HepG2 (cell line): Measurements from ENCODE around the gene FKBP1A. TPM values are rescaled to one million over a fixed set of nuclear protein-coding genes. Genes with fewer than 3 reads are reported as not detected.

Experiments
- MED1 ChIP-seq: sonication (generic); formaldehyde crosslinking; IDR thresholded peaks from 2 replicates; pipeline ENCODE4 v1.4.0; 2020; ENCODE audit warnings: missing genetic modification reagents
- NONO ChIP-seq, 2 experiments: fragments of 450-650 bp in 1 of 2; sonication (generic) in 1 of 2; formaldehyde crosslinking in 1 of 2; IDR thresholded peaks in 1 of 2; conservative IDR thresholded peaks in 1 of 2; 2 replicates each; pipeline versions ENCODE4 v1.6.1 to v1.8.0; 2017 to 2022; ENCODE audit warnings: mild to moderate bottlenecking in 1 of 2, missing genetic modification reagents in 1 of 2, moderate library complexity in 1 of 2
- NR2F2 ChIP-seq: IDR thresholded peaks from 2 replicates; pipeline ENCODE4 v1.6.1; 2012; ENCODE audit warnings: low read depth, inconsistent platforms, borderline replicate concordance
- PCBP1 ChIP-seq: fragments of 200-400 bp; formaldehyde crosslinking; IDR thresholded peaks from 2 replicates; pipeline ENCODE4 v1.6.1; 2017; ENCODE audit warnings: mild to moderate bottlenecking, low read depth, low read length, borderline replicate concordance
- SMAD1 ChIP-seq: sonication (generic); formaldehyde crosslinking; IDR thresholded peaks from 2 replicates; pipeline ENCODE4 v1.4.0; 2020; ENCODE audit warnings: missing genetic modification reagents, low read depth, mild to moderate bottlenecking, borderline replicate concordance
- SP2 ChIP-seq: sonication (generic); formaldehyde crosslinking; IDR thresholded peaks from 2 replicates; pipeline ENCODE4 v1.5.1; 2020; ENCODE audit warnings: mild to moderate bottlenecking, missing genetic modification reagents
- TCF7 ChIP-seq: sonication (generic); IDR thresholded peaks from 2 replicates; pipeline ENCODE4 v1.6.1; 2016; ENCODE audit warnings: antibody characterized with exemption, low read depth
- ZNF12 ChIP-seq: sonication (generic); formaldehyde crosslinking; IDR thresholded peaks from 2 replicates; pipeline ENCODE4 v1.5.0; 2020; ENCODE audit warnings: missing genetic modification reagents
- ZNF136 ChIP-seq: sonication (generic); formaldehyde crosslinking; IDR thresholded peaks from 2 replicates; pipeline ENCODE4 v1.8.1; 2022; ENCODE audit warnings: low read depth, mild to moderate bottlenecking, moderate library complexity, missing genetic modification reagents
- ZNF678 ChIP-seq: sonication (generic); formaldehyde crosslinking; IDR thresholded peaks from 2 replicates; pipeline ENCODE4 v1.4.0; 2020; ENCODE audit warnings: mild to moderate bottlenecking, missing genetic modification reagents
- ZNF709 ChIP-seq: sonication (generic); formaldehyde crosslinking; IDR thresholded peaks from 2 replicates; pipeline ENCODE4 v1.5.0; 2020; ENCODE audit warnings: mild to moderate bottlenecking, missing genetic modification reagents
- ZNF713 ChIP-seq: sonication (generic); formaldehyde crosslinking; IDR thresholded peaks from 2 replicates; pipeline ENCODE4 v1.4.0; 2020; ENCODE audit warnings: mild to moderate bottlenecking, missing genetic modification reagents
- ZSCAN29 ChIP-seq: sonication (generic); formaldehyde crosslinking; conservative IDR thresholded peaks from 2 replicates; pipeline ENCODE4 v1.4.0; 2020; ENCODE audit warnings: mild to moderate bottlenecking, missing genetic modification reagents
- polyA plus RNA-seq, 8 experiments: library from polyadenylated mRNA; depleted of rRNA in 3 of 8; stranded (reverse) in 7 of 8; unstranded in 1 of 8; fragments of >200 nt; fragmentation: Illumina TruSeq in 4 of 8; extraction: Trizol in 4 of 8; gene quantifications; 2 replicates each; pipeline versions ENCODE4 v1.2.1 to v1.2.3, GENCODE V29; 2011 to 2016; ENCODE audit warnings: low read depth in 4 of 8, missing spikeins in 1 of 8, mixed read lengths in 1 of 8; ENCODE audit not compliant: insufficient read depth in 1 of 8
- total RNA-seq, 5 experiments: library from RNA; depleted of rRNA; stranded (reverse); fragments of >200 nt; fragmentation: Illumina TruSeq; extraction: Trizol; gene quantifications; 2 replicates each; pipeline ENCODE4 v1.2.3, GENCODE V29; 2016; ENCODE audit warnings: low read depth in 1 of 5
- TF ChIP-seq, protein P1 (sequence below): sonication (generic); formaldehyde crosslinking; conservative IDR thresholded peaks from 2 replicates; pipeline ENCODE4 v1.8.0; 2022; ENCODE audit warnings: low read depth, missing genetic modification reagents
- TF ChIP-seq, protein P2 (sequence below): sonication (generic); formaldehyde crosslinking; conservative IDR thresholded peaks from 2 replicates; pipeline ENCODE4 v1.4.0; 2020; ENCODE audit warnings: mild to moderate bottlenecking, missing genetic modification reagents, moderate library complexity
- TF ChIP-seq, protein P3 (sequence below): IDR thresholded peaks from 2 replicates; pipeline ENCODE4 v1.6.1; 2012; ENCODE audit warnings: low read depth, low read length, improper control_type of control experiment
- TF ChIP-seq, protein P4 (sequence below): sonication (generic); formaldehyde crosslinking; IDR thresholded peaks from 2 replicates; pipeline ENCODE4 v1.4.0; 2020; ENCODE audit warnings: missing genetic modification reagents, borderline replicate concordance

The FKBP1A gene
- total and polyA plus RNA-seq, 2 of the 13 experiments (the other 11 are each of a cell fraction or from before 2014, with no cell fraction given): 119 to 468 TPM

DNA sequence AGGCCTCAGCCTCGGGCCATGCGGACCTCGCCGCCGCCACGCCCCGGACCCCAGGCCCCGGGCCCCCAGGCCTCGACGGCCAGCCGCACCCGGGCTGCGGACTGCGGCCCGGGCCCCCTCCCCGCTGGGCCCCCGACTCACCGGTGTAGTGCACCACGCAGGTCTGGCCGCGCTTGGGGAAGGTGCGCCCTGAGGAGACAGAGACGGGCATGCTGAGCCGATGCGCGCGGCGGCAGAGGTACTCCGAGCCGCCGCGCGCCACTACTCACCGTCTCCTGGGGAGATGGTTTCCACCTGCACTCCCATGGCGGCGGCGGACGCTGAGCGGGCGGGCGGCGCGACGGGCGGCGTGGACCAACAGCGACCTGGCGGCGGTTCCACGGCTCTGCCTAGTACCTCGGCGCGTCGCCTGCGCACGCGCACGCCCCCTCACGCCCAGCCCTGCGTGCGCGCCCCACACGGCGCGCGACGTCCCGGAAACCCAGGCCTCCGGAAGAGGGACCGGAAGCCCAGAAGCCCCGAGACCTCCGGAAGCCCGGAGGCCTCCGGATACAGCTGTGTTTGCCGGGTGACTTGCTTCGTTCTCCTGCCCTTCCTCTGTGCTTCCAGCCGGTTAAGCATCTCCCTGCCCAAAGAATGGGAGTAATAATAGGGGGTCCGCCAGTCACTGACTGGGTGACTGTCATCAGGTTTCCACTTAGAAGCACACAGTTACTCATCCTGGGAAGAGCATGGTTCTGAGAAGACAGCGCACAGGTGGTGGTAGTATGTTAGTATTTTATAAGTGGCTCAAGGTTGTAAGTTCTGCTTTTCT lies at the start of gene FKBP1A (continued):
- TF ChIP-seq TCF7 (no peak), ZNF12 (0 out of 2 replicates have a peak, but pooled peaks have one; percentile 12), ZNF709 (CRISPR knock-in tag) (no peak; the same call in 1 of the 2 replicates), NR2F2 (no peak), ZNF136 (CRISPR knock-in tag) (no peak), SMAD1 (no peak), ZNF678 (no peak), ZSCAN29 (peak; percentile 59; the same call in 1 of the 2 replicates), ZNF713 (CRISPR knock-in tag) (no peak), SP2 (CRISPR knock-in tag) (peak; percentile 68), MED1 (CRISPR knock-in tag) (peak; percentile 66), NONO (IDR thresholded peaks at IDR 0.05) (no peak), NONO (CRISPR knock-in tag; conservative IDR thresholded peaks at IDR 0.05) (peak; percentile 88), PCBP1 (no peak)
- TF ChIP-seq, protein P1, sequence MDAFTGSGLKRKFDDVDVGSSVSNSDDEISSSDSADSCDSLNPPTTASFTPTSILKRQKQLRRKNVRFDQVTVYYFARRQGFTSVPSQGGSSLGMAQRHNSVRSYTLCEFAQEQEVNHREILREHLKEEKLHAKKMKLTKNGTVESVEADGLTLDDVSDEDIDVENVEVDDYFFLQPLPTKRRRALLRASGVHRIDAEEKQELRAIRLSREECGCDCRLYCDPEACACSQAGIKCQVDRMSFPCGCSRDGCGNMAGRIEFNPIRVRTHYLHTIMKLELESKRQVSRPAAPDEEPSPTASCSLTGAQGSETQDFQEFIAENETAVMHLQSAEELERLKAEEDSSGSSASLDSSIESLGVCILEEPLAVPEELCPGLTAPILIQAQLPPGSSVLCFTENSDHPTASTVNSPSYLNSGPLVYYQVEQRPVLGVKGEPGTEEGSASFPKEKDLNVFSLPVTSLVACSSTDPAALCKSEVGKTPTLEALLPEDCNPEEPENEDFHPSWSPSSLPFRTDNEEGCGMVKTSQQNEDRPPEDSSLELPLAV: no peak
- TF ChIP-seq, protein P2, sequence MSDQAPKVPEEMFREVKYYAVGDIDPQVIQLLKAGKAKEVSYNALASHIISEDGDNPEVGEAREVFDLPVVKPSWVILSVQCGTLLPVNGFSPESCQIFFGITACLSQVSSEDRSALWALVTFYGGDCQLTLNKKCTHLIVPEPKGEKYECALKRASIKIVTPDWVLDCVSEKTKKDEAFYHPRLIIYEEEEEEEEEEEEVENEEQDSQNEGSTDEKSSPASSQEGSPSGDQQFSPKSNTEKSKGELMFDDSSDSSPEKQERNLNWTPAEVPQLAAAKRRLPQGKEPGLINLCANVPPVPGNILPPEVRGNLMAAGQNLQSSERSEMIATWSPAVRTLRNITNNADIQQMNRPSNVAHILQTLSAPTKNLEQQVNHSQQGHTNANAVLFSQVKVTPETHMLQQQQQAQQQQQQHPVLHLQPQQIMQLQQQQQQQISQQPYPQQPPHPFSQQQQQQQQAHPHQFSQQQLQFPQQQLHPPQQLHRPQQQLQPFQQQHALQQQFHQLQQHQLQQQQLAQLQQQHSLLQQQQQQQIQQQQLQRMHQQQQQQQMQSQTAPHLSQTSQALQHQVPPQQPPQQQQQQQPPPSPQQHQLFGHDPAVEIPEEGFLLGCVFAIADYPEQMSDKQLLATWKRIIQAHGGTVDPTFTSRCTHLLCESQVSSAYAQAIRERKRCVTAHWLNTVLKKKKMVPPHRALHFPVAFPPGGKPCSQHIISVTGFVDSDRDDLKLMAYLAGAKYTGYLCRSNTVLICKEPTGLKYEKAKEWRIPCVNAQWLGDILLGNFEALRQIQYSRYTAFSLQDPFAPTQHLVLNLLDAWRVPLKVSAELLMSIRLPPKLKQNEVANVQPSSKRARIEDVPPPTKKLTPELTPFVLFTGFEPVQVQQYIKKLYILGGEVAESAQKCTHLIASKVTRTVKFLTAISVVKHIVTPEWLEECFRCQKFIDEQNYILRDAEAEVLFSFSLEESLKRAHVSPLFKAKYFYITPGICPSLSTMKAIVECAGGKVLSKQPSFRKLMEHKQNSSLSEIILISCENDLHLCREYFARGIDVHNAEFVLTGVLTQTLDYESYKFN (CRISPR knock-in tag): peak; percentile 76
- TF ChIP-seq, protein P3, sequence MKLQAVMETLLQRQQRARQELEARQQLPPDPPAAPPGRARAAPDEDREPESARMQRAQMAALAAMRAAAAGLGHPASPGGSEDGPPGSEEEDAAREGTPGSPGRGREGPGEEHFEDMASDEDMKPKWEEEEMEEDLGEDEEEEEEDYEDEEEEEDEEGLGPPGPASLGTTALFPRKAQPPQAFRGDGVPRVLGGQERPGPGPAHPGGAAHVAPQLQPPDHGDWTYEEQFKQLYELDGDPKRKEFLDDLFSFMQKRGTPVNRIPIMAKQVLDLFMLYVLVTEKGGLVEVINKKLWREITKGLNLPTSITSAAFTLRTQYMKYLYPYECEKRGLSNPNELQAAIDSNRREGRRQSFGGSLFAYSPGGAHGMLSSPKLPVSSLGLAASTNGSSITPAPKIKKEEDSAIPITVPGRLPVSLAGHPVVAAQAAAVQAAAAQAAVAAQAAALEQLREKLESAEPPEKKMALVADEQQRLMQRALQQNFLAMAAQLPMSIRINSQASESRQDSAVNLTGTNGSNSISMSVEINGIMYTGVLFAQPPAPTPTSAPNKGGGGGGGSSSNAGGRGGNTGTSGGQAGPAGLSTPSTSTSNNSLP: no peak
- TF ChIP-seq, protein P4, sequence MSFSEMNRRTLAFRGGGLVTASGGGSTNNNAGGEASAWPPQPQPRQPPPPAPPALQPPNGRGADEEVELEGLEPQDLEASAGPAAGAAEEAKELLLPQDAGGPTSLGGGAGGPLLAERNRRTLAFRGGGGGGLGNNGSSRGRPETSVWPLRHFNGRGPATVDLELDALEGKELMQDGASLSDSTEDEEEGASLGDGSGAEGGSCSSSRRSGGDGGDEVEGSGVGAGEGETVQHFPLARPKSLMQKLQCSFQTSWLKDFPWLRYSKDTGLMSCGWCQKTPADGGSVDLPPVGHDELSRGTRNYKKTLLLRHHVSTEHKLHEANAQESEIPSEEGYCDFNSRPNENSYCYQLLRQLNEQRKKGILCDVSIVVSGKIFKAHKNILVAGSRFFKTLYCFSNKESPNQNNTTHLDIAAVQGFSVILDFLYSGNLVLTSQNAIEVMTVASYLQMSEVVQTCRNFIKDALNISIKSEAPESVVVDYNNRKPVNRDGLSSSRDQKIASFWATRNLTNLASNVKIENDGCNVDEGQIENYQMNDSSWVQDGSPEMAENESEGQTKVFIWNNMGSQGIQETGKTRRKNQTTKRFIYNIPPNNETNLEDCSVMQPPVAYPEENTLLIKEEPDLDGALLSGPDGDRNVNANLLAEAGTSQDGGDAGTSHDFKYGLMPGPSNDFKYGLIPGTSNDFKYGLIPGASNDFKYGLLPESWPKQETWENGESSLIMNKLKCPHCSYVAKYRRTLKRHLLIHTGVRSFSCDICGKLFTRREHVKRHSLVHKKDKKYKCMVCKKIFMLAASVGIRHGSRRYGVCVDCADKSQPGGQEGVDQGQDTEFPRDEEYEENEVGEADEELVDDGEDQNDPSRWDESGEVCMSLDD (CRISPR knock-in tag): no peak
